A549 (cell line): ENCODE data around the gene GPR176.

Experiments
- TF ChIP-seq, protein P1 (sequence below): fragments of >200 bp; sonication (Bioruptor Twin); formaldehyde crosslinking; IDR thresholded peaks from 3 replicates; pipeline ENCODE4 v1.6.1; 2016
- TF ChIP-seq, protein P2 (sequence below): fragments of >200 bp; sonication (Bioruptor Twin); formaldehyde crosslinking; IDR thresholded peaks from 3 replicates; pipeline ENCODE4 v1.5.1; 2016

DNA sequence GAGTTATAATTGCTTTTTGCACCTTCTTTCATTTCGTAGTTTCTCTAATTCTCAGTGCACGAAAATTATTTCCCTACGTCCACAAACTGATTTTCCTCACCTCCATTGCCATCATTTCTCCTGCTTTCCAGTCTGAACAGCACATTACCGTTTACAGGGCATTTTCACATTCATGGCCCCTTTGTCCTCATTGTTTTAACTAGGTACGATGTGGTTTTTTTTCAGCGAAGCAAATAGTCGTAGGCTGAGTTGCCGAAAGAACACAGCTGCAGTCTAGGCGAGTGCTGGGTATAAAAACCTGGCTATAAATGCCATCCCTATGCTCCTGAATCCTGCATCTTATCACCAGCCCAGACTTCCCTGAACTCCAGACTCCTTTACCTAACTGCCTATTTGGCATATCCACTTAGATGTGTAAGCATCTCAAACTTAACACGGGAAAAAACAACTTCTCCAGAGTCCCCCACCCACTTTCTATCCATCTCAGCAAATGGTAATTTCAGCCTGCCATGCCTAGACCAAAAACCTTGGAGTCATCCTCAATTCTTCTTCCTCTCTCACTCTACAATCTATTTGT, 136.7 kb downstream of the GPR176 start:
- TF ChIP-seq, protein P1, sequence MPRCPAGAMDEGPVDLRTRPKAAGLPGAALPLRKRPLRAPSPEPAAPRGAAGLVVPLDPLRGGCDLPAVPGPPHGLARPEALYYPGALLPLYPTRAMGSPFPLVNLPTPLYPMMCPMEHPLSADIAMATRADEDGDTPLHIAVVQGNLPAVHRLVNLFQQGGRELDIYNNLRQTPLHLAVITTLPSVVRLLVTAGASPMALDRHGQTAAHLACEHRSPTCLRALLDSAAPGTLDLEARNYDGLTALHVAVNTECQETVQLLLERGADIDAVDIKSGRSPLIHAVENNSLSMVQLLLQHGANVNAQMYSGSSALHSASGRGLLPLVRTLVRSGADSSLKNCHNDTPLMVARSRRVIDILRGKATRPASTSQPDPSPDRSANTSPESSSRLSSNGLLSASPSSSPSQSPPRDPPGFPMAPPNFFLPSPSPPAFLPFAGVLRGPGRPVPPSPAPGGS: no peak
- TF ChIP-seq, protein P2, sequence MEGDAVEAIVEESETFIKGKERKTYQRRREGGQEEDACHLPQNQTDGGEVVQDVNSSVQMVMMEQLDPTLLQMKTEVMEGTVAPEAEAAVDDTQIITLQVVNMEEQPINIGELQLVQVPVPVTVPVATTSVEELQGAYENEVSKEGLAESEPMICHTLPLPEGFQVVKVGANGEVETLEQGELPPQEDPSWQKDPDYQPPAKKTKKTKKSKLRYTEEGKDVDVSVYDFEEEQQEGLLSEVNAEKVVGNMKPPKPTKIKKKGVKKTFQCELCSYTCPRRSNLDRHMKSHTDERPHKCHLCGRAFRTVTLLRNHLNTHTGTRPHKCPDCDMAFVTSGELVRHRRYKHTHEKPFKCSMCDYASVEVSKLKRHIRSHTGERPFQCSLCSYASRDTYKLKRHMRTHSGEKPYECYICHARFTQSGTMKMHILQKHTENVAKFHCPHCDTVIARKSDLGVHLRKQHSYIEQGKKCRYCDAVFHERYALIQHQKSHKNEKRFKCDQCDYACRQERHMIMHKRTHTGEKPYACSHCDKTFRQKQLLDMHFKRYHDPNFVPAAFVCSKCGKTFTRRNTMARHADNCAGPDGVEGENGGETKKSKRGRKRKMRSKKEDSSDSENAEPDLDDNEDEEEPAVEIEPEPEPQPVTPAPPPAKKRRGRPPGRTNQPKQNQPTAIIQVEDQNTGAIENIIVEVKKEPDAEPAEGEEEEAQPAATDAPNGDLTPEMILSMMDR: no peak
